22Rv1 (cell line): ENCODE results near the gene CTNNA1.

Experiments used
- ZFX ChIP-seq: fragments of 450-650 bp; IDR thresholded peaks from 2 replicates; pipeline ENCODE4 v1.6.1; 2017; ENCODE audit warnings: antibody characterized with exemption, borderline replicate concordance
- TF ChIP-seq, protein P1 (sequence below): fragments of 450-650 bp; IDR thresholded peaks from 2 replicates; pipeline ENCODE4 v1.5.1; 2017; ENCODE audit warnings: mild to moderate bottlenecking

DNA sequence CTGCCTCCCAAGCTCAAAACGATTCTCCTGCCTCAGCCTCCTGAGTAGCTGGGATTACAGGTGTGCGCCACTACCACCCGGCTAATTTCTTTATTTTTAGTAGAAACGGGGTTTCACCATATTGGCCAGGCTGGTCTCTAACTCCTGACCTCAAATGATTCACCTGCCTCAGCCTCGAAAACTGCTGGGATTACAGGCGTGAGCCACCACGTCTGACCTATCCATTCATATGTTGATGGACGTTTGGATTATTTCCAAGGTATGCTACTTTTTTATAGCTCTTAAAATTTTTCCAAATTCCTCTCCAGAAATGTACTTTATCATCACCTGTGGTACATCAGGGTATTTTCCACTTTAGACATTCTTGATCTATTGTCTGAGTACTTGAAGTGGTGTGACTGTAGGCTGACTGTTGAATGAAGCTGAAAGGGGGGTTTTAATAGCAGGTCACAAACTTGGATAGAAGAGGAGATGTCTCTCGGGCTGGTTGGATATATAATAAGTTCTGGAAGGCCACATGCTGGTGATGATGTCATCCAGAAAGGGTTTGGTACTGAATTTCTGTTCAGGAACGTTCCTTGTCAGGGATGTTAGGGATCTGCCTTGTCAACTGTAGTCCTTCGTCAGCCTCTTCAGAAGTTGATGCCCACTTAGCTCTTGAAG, 7.4 kb downstream of the CTNNA1 start:
- TF ChIP-seq, protein P1, sequence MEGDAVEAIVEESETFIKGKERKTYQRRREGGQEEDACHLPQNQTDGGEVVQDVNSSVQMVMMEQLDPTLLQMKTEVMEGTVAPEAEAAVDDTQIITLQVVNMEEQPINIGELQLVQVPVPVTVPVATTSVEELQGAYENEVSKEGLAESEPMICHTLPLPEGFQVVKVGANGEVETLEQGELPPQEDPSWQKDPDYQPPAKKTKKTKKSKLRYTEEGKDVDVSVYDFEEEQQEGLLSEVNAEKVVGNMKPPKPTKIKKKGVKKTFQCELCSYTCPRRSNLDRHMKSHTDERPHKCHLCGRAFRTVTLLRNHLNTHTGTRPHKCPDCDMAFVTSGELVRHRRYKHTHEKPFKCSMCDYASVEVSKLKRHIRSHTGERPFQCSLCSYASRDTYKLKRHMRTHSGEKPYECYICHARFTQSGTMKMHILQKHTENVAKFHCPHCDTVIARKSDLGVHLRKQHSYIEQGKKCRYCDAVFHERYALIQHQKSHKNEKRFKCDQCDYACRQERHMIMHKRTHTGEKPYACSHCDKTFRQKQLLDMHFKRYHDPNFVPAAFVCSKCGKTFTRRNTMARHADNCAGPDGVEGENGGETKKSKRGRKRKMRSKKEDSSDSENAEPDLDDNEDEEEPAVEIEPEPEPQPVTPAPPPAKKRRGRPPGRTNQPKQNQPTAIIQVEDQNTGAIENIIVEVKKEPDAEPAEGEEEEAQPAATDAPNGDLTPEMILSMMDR, result no peak
- TF ChIP-seq ZFX, result no peak
